ENCODE results near the gene LSM3. TPM values are rescaled to one million over a fixed set of nuclear protein-coding genes. Genes with fewer than 3 reads are reported as not detected.

The LSM3 gene
- total RNA-seq, 2 donors from 2014 or later = 15.0 to 15.4 TPM

GRCh38 chr3:14202874-14203520 lies 24.4 kb downstream of the LSM3 start:
- Histone ChIP-seq H3K27ac (no peak overlapping the region), H3K36me3 (peaks cover 9% of the 10 kb centered on the region), H3K4me1 (peaks cover 0 to 40% of the 10 kb centered on the region in 2 donors), H3K4me3 (no peak overlapping the region), H3K9me3 (no peaks in the 10 kb centered on the region), H3K27me3 (no peaks in the 10 kb centered on the region)
- TF ChIP-seq CTCF (IDR thresholded peaks at IDR 0.05) = no peak
- DNase-seq (ENCODE audit: low spot score) = no peak

GRCh38 chr3:14203521-14204079 lies 25.0 kb downstream of the LSM3 start:
- Histone ChIP-seq H3K36me3 (peaks cover 3% of the 10 kb centered on the region), H3K4me3 (no peak overlapping the region), H3K9me3 (no peaks in the 10 kb centered on the region), H3K4me1 (peaks cover 0 to 40% of the 10 kb centered on the region in 2 donors), H3K27ac (peak overlapping the region; percentile 71 to 73), H3K27me3 (no peaks in the 10 kb centered on the region)
- peak; percentile 60 to 90 for TF ChIP-seq CTCF (IDR thresholded peaks at IDR 0.05)
- DNase-seq (ENCODE audit: low spot score) = peak; percentile 79

GRCh38 chr3:14204515-14205284 lies 26.1 kb downstream of the LSM3 start:
- Histone ChIP-seq H3K9me3 (no peaks in the 10 kb centered on the region), H3K4me3 (no peak overlapping the region), H3K27ac (peak overlapping the region; percentile 71 to 73), H3K4me1 (peaks cover 0 to 40% of the 10 kb centered on the region in 2 donors), H3K27me3 (no peaks in the 10 kb centered on the region), H3K36me3 (no peaks in the 10 kb centered on the region)
- TF ChIP-seq CTCF (IDR thresholded peaks at IDR 0.05) = no peak
- peak; percentile 75 for DNase-seq (ENCODE audit: low spot score)

- DNase-seq (ENCODE audit: low spot score) = no peak
- no peak overlapping the region for H3K27ac ChIP-seq
- TF ChIP-seq CTCF (IDR thresholded peaks at IDR 0.05) = no peak
- H3K4me3 ChIP-seq = no peak overlapping the region
- no peaks in the 10 kb centered on the region for H3K36me3 ChIP-seq
- no peaks in the 10 kb centered on the region for H3K9me3 ChIP-seq
- peaks cover 0 to 40% of the 10 kb centered on the region in 2 donors for H3K4me1 ChIP-seq
- H3K27me3 ChIP-seq = no peaks in the 10 kb centered on the region
These were observed 28.0 kb downstream of the LSM3 start for GRCh38 chr3:14206548-14207177.

GRCh38 chr3:14208168-14208567 lies 29.6 kb downstream of the LSM3 start:
- TF ChIP-seq CTCF (IDR thresholded peaks at IDR 0.05) = no peak
- H3K9me3 ChIP-seq = no peaks in the 10 kb centered on the region
- peaks cover 0 to 26% of the 10 kb centered on the region in 2 donors for H3K4me1 ChIP-seq
- no peak for DNase-seq (ENCODE audit: low spot score)
- no peak overlapping the region for H3K4me3 ChIP-seq
- H3K27ac ChIP-seq = no peak overlapping the region
- H3K36me3 ChIP-seq = no peaks in the 10 kb centered on the region
- no peaks in the 10 kb centered on the region for H3K27me3 ChIP-seq

All from right atrium auricular region (tissue), 2 donors.